Fibroblast of pulmonary artery (primary cell): ENCODE results near the gene DHRS1.

Source experiments
- DNase-seq: peaks from one replicate; pipeline ENCODE4 v3.0.0-alpha.2; 2010; ENCODE audit warnings: low read depth
- H3K4me3 ChIP-seq: replicated peaks from 2 replicates; pipeline ENCODE4 v1.5.1; 2011; ENCODE audit warnings: low read depth, mild to moderate bottlenecking, control low read depth, low read length, moderate library complexity
- CTCF ChIP-seq: IDR thresholded peaks from 2 replicates; pipeline ENCODE4 v1.5.1; 2011; ENCODE audit warnings: mild to moderate bottlenecking, control low read depth, low read length, inconsistent platforms; ENCODE audit errors: missing control alignments

DHRS1 gene

GRCh38 chr14:24308342-24309124 lies 9.0 kb upstream of the DHRS1 start:
- TF ChIP-seq CTCF: no peak
- no peak overlapping the region for H3K4me3 ChIP-seq
- DNase-seq: no peak

GRCh38 chr14:24307575-24308341 lies 8.2 kb upstream of the DHRS1 start, which contains the start of gene CIDEB:
Gene CIDEB, minus strand, starts transcription at chr14:24307977. Its CDS starts 119 bp downstream, at chr14:24307858.
- no peak within 1 kb of the TSS for H3K4me3 ChIP-seq
- peak; percentile 98 for TF ChIP-seq CTCF
- DNase-seq: peak; percentile 66

- H3K4me3 ChIP-seq: no peak overlapping the region
- TF ChIP-seq CTCF: no peak
- no peak for DNase-seq
Observed at GRCh38 chr14:24307156-24307574, 7.6 kb upstream of the DHRS1 start.

- TF ChIP-seq CTCF: no peak
- DNase-seq: no peak
- no peak overlapping the region for H3K4me3 ChIP-seq
Observed at GRCh38 chr14:24304019-24304387, 4.4 kb upstream of the DHRS1 start.

DNA sequence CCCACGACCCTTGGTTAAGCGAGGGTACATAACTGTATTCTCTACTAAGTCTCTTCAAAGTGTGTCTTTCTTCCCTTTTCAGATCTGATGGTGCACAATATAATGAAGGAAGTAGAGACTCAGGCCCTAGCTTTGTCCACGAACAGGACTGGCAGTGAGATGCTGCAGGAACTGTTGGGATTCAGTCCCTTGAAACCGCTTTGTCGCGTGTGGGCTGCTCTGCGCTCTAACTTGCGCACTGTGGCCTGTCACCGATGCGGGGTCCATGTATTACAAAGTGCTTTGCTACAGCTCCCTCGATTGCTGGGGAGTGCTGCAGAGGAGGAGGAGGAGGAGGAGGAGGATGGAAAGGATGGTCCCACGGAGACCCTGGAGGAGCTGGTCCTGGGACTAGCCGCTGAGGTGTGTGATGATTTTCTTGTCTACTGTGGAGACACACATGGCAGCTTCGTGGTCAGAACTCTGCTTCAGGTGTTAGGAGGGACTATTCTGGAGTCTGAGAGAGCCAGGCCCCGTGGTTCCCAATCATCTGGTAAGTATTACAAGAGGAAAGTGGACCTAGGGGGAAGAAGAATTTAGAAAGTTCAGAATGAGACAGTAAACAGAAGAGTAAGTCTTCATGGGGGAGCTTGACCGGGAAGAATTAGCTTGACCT lies 873 bp upstream of the DHRS1 start:
- DNase-seq: no peak
- TF ChIP-seq CTCF: no peak
- peak overlapping the region; percentile 96 for H3K4me3 ChIP-seq

DNA sequence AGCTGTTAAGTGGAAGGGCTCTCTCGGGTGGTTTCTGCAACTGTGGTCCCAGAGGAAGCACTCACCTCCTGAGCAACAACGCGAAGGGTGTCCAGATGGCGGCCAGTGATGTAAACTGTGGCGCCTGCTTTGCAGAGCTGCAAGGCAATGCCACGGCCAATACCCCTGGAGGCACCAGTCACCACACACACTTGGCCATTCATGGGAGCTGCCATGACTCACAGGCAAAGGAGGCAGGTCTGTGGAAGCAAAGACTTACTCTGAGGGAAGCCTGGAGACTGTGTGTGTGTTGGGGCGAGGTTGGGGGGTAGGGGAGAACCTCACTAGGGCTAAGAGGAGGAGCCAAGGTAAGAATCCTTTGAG lies 707 bp downstream of the DHRS1 start:
- peak; percentile 39 for DNase-seq
- peak overlapping the region; percentile 96 for H3K4me3 ChIP-seq
- no peak for TF ChIP-seq CTCF
